HepG2 (cell line): Measurements from ENCODE around the gene TUBA4B. TPM values are rescaled to one million over a fixed set of nuclear protein-coding genes. Genes with fewer than 3 reads are reported as not detected.
A peak's percentile ranks its signal among the peaks of the same experiment; 100 is the strongest.

ENCODE experiments used
- ATF6 ChIP-seq: sonication (generic); formaldehyde crosslinking; conservative IDR thresholded peaks from 2 replicates; pipeline ENCODE4 v1.4.0; 2020; ENCODE audit warnings: missing genetic modification reagents
- RFX5 ChIP-seq: IDR thresholded peaks from 2 replicates; pipeline ENCODE4 v1.6.1; 2011; ENCODE audit warnings: low read depth, low read length, improper control_type of control experiment
- TFDP1 ChIP-seq: IDR thresholded peaks from 2 replicates; pipeline ENCODE4 v1.6.1; 2016; ENCODE audit warnings: missing compliant biosample characterization, missing genetic modification reagents, borderline replicate concordance
- UBTF ChIP-seq: sonication (generic); formaldehyde crosslinking; IDR thresholded peaks from 2 replicates; pipeline ENCODE4 v1.4.0; 2020; ENCODE audit warnings: mild to moderate bottlenecking, missing genetic modification reagents
- ZBTB33 ChIP-seq: sonication (generic); formaldehyde crosslinking; IDR thresholded peaks from 2 replicates; pipeline ENCODE4 v1.4.0; 2020; ENCODE audit warnings: missing genetic modification reagents
- ZBTB38 ChIP-seq: sonication (generic); formaldehyde crosslinking; IDR thresholded peaks from 2 replicates; pipeline ENCODE4 v1.5.1; 2020; ENCODE audit warnings: mild to moderate bottlenecking, missing genetic modification reagents
- ZNF33B ChIP-seq: sonication (generic); formaldehyde crosslinking; IDR thresholded peaks from 2 replicates; pipeline ENCODE4 v1.5.1; 2020; ENCODE audit warnings: mild to moderate bottlenecking, missing genetic modification reagents
- polyA plus RNA-seq, 8 experiments: library from polyadenylated mRNA; depleted of rRNA in 3 of 8; stranded (reverse) in 7 of 8; unstranded in 1 of 8; fragments of >200 nt; fragmentation: Illumina TruSeq in 4 of 8; extraction: Trizol in 4 of 8; gene quantifications; 2 replicates each; pipeline versions ENCODE4 v1.2.1 to v1.2.3, GENCODE V29; 2011 to 2016; ENCODE audit warnings: low read depth in 4 of 8, missing spikeins in 1 of 8, mixed read lengths in 1 of 8; ENCODE audit not compliant: insufficient read depth in 1 of 8
- total RNA-seq, 5 experiments: library from RNA; depleted of rRNA; stranded (reverse); fragments of >200 nt; fragmentation: Illumina TruSeq; extraction: Trizol; gene quantifications; 2 replicates each; pipeline ENCODE4 v1.2.3, GENCODE V29; 2016; ENCODE audit warnings: low read depth in 1 of 5

The TUBA4B gene
- total and polyA plus RNA-seq, 2 of the 13 experiments (the other 11 are each of a cell fraction or from before 2014, with no cell fraction given), result 0.18 to 0.22 TPM

- no peak for TF ChIP-seq UBTF (CRISPR knock-in tag)
- TF ChIP-seq TFDP1 (CRISPR knock-in tag), result peak; percentile 29; the same call in 1 of the 2 replicates
- TF ChIP-seq ZBTB38 (CRISPR knock-in tag), result 0 out of 2 replicates have a peak, but pooled peaks have one; percentile 18
- 0 out of 2 replicates have a peak, but pooled peaks have one; percentile 15 for TF ChIP-seq RFX5
- no peak for TF ChIP-seq ATF6 (CRISPR knock-in tag)
- no peak for TF ChIP-seq ZNF33B (CRISPR knock-in tag)
- 0 out of 2 replicates have a peak, but pooled peaks have one; percentile 18 for TF ChIP-seq ZBTB33 (CRISPR knock-in tag)
- TF ChIP-seq, all 625 proteins: peak for 6
These were observed 43.1 kb downstream of the TUBA4B start (continued) for GRCh38 chr2:219296142-219296541.
